HFFc6 (cell line): ENCODE results near the gene PIP. TPM values are rescaled to one million over a fixed set of nuclear protein-coding genes. Genes with fewer than 3 reads are reported as not detected.
"Not testable (repeated sequence)": the region's sequence is repeated elsewhere in the genome, so short reads cannot be mapped to it uniquely, and the experiment has no call there.

Experiments used
- DNase-seq: peaks from one replicate; pipeline ENCODE4 v3.0.0-alpha.2; 2018
- H3K27ac Mint-ChIP-seq: 2 replicates; pipeline ENCODE4 v1.8.0; 2020; ENCODE audit warnings: mild to moderate bottlenecking, mixed read lengths
- H3K27me3 Mint-ChIP-seq: 2 replicates; pipeline ENCODE4 v1.8.0; 2021; ENCODE audit warnings: mild to moderate bottlenecking, moderate library complexity, mixed read lengths; ENCODE audit not compliant: insufficient read depth
- H3K36me3 Mint-ChIP-seq: 2 replicates; pipeline ENCODE4 v1.8.0; 2021; ENCODE audit warnings: low read depth, mixed read lengths
- H3K4me1 Mint-ChIP-seq: 2 replicates; pipeline ENCODE4 v1.8.0; 2020; ENCODE audit warnings: low read depth, mixed read lengths
- H3K4me3 Mint-ChIP-seq: 2 replicates; pipeline ENCODE4 v1.8.0; 2020; ENCODE audit warnings: mild to moderate bottlenecking, moderate library complexity, mixed read lengths
- H3K9me3 Mint-ChIP-seq: 2 replicates; pipeline ENCODE4 v1.8.0; 2020; ENCODE audit warnings: mild to moderate bottlenecking, mixed read lengths
- total RNA-seq, 6 experiments: library from RNA; stranded (reverse); fragmentation: NEBNext Ultra II Directional; extraction: Animal tissue kit (Norgen Biotek cat#: 25700); gene quantifications; 2 replicates in 1 of 6; 3 replicates in 5 of 6; pipeline ENCODE4 v1.2.3, GENCODE V29; 2021
- TF ChIP-seq, protein P1 (sequence below): fragments of 200-600 bp; sonication (generic); IDR thresholded peaks from 2 replicates; pipeline ENCODE4 v1.5.0; 2021; ENCODE audit warnings: antibody characterized with exemption, mild to moderate bottlenecking

PIP gene
- total RNA-seq, 6 experiments from 2014 or later: not detected

DNA sequence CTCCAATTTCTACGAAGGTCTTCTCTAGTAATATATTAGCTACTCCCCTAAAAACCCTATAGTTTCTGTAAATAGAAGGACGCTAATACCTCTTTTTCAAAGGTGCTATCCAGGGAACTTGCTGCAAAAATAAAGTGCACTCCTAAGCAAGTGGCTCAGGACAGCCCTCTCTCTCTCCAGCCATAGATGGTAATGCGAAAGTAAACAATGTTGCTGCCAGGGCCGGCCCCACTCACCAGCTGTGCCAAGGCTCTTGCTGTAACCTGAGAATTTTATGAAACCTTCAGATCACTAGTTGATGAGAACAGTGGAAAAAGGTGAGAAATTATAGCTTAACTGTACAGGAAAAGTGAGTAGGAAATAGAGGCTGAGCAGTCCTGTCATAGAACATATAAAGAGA is 40.5 kb downstream of the PIP start:
- Mint-ChIP-seq H3K4me1 (no peaks in the 10 kb centered on the region), H3K9me3 (peaks cover 16% of the 10 kb centered on the region), H3K27me3 (no peaks in the 10 kb centered on the region; the same call in 1 of the 2 replicates), H3K4me3 (no peak overlapping the region), H3K36me3 (no peaks in the 10 kb centered on the region), H3K27ac (no peak overlapping the region)
- DNase-seq: no peak
- TF ChIP-seq, protein P1, sequence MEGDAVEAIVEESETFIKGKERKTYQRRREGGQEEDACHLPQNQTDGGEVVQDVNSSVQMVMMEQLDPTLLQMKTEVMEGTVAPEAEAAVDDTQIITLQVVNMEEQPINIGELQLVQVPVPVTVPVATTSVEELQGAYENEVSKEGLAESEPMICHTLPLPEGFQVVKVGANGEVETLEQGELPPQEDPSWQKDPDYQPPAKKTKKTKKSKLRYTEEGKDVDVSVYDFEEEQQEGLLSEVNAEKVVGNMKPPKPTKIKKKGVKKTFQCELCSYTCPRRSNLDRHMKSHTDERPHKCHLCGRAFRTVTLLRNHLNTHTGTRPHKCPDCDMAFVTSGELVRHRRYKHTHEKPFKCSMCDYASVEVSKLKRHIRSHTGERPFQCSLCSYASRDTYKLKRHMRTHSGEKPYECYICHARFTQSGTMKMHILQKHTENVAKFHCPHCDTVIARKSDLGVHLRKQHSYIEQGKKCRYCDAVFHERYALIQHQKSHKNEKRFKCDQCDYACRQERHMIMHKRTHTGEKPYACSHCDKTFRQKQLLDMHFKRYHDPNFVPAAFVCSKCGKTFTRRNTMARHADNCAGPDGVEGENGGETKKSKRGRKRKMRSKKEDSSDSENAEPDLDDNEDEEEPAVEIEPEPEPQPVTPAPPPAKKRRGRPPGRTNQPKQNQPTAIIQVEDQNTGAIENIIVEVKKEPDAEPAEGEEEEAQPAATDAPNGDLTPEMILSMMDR: no peak

- no peaks in the 10 kb centered on the region for H3K4me1 Mint-ChIP-seq
- peaks cover 20% of the 10 kb centered on the region for H3K9me3 Mint-ChIP-seq
- H3K36me3 Mint-ChIP-seq: no peaks in the 10 kb centered on the region
- no peak overlapping the region for H3K4me3 Mint-ChIP-seq
- no peak for DNase-seq
- no peaks in the 10 kb centered on the region; the same call in 1 of the 2 replicates for H3K27me3 Mint-ChIP-seq
- no peak overlapping the region for H3K27ac Mint-ChIP-seq
- TF ChIP-seq, protein P1: no peak
These were observed 44.3 kb downstream of the PIP start for GRCh38 chr7:143176128-143176527.

DNA sequence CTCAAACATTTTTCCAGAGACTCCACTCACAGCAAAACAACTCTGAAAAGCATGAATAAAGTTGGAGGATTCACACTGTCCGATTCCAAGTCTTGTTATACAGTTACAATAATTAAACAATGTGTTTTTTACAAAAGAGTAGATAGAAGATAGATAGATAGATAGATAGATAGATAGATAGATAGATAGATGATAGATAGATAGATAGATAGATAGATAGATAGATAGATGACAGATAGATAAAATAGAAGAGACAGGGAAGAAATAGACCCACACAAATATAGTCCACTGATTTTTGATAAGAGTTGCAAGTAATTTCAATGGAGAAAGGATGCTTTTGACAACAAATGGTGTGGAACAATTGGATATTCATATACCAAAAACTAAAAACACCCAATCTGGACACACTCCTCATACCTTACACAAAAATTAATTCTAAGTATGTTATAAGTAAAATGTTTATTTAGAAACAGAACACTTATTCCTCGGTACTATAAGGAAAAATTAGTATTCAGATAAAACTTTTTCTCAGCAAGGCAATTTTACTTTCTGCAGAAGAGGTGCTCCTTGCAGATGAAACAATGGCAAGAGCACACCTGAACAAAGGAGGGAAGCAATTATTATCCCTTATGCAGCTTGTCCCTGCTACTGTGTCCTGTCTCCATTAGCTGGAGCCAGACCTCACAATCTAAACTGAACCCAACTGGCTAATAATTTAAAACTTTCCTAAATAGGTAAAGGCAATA is 45.7 kb downstream of the PIP start:
- H3K4me3 Mint-ChIP-seq: no peak overlapping the region
- no peaks in the 10 kb centered on the region for H3K27me3 Mint-ChIP-seq
- H3K4me1 Mint-ChIP-seq: no peaks in the 10 kb centered on the region
- no peak overlapping the region for H3K27ac Mint-ChIP-seq
- H3K9me3 Mint-ChIP-seq: peaks cover 24% of the 10 kb centered on the region
- DNase-seq: no peak
- no peaks in the 10 kb centered on the region for H3K36me3 Mint-ChIP-seq
- TF ChIP-seq, protein P1: no peak

DNA sequence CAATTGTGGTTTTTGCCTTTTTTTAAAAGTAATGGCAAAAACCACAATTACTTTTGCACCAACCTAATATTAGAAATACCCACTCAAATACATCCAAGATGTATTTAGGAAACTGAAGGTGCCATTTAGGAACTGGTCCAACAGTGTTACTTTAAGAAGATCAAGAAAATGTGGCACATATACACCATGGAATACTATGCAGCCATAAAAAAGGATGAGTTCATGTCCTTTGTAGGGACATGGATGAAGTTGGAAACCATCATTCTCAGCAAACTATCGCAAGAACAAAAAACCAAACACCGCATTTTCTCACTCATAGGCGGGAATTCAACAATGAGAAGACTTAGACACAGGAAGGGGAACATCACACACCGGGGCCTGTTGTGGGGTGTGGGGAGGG is 48.9 kb downstream of the PIP start:
- not testable (repeated sequence) for H3K4me3 Mint-ChIP-seq, H3K27ac Mint-ChIP-seq, H3K36me3 Mint-ChIP-seq, H3K27me3 Mint-ChIP-seq, DNase-seq, H3K4me1 Mint-ChIP-seq
- peaks cover 16% of the 10 kb centered on the region for H3K9me3 Mint-ChIP-seq

DNA sequence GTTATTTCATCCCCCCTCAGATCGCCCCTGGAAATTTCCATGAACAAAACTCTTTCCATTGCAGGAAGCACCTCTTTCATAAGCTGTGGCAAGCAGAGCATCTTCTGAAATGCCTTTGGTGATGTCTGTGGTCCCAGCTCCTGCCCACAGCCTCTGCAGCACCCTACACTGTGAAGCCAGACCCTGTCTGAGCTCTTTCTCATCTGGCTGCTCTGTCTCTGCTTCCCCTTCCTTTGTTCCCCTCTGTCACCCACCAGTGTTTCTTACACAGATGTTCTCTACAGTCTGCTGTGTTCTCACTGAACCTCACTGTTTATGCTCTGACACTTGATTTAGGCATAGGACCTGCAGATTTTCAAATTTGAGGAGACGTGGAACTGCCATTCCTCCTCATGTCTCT is 49.5 kb downstream of the PIP start:
- DNase-seq: no peak
- H3K4me1 Mint-ChIP-seq: no peaks in the 10 kb centered on the region
- H3K27me3 Mint-ChIP-seq: no peaks in the 10 kb centered on the region
- no peak overlapping the region for H3K4me3 Mint-ChIP-seq
- H3K9me3 Mint-ChIP-seq: peaks cover 16% of the 10 kb centered on the region
- TF ChIP-seq, protein P1: no peak
- no peak overlapping the region for H3K27ac Mint-ChIP-seq
- H3K36me3 Mint-ChIP-seq: no peaks in the 10 kb centered on the region

DNA sequence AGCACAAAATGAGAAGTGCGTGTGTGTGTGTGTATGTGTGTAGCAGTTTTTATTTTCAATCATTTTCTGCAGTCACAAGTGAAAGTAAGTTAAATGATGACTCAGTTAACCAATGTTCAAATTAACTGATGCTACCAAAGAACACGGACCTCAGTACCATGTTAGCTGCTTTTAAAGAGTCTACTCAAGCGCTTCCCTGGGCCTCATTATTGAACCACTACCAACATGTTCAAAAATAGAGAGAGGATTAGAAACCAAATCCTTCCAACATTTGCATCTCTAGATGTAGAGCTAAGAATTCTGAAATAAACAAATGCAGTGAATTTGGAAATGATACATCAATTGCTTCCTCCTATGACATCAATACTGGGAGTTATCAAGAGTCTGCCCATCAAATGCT is 51.1 kb downstream of the PIP start, which contains the start of gene TAS2R39:
TSS of gene TAS2R39 (plus strand) at position 396 of the 400 bp plus-strand sequence. CDS start at position 396, 0 bp downstream.
- Mint-ChIP-seq H3K36me3 (no peaks in the 10 kb centered on the region), H3K27me3 (no peaks in the 10 kb centered on the region), H3K9me3 (peaks cover 7% of the 10 kb centered on the region; the same call in 1 of the 2 replicates), H3K4me3 (no peak within 1 kb of the TSS), H3K27ac (no peak within 1 kb of the TSS), H3K4me1 (no peaks in the 10 kb centered on the region)
- TF ChIP-seq, protein P1: no peak
- no peak for DNase-seq
